GM20000 (cell line): ENCODE measurements around the gene C1orf21.

Source experiments
- DNase-seq: peaks from one replicate; pipeline ENCODE4 v3.0.0; 2012; ENCODE audit warnings: low spot score
- CTCF ChIP-seq: IDR thresholded peaks from 2 replicates; pipeline ENCODE4 v1.5.1; 2012; ENCODE audit warnings: mild to moderate bottlenecking, control low read depth; ENCODE audit errors: extremely low read depth, missing control alignments

C1orf21 gene

GRCh38 chr1:184472136-184472535, 85.3 kb downstream of the C1orf21 start:
- no peak for DNase-seq
- TF ChIP-seq CTCF, result no peak

DNA sequence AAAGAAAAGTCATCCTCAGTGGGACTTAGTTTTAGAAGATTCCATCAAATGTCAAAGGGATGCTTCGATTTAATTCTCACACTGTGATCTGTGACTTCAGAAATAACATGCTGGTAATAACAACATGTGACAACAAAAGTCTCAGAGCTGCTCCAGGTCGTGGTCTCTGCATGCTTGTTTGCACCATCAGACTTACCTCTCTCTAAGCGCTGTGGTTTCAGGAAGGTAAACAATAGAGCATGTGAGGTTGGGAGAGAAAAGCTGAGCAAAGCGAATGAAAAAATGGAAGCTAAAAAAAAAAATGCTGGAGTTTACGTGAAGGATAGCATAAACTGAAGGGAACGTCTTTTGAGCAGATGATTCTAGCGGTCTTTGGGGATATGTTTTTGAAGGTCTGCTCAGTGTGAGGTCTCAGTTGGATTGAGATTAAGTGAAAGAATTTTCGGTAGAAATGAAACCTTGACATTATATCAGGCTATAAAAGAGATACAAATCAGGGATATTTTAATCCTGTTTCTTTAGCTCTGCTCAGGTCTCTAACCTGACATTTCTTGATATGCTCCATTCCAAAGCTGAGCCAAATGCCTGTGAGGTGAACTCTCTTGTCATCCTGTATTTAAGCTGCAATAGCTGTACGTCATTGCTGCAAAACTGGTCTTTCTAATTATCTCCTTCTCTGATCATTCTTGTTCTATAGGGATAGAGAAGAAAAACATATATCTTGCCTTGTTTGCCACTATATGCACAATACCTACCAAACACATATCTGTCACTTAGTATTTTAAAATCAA, 86.5 kb downstream of the C1orf21 start:
- TF ChIP-seq CTCF, result no peak
- no peak for DNase-seq

- no peak for TF ChIP-seq CTCF
- no peak for DNase-seq
These were observed 89.4 kb downstream of the C1orf21 start for GRCh38 chr1:184476187-184476586.

DNA sequence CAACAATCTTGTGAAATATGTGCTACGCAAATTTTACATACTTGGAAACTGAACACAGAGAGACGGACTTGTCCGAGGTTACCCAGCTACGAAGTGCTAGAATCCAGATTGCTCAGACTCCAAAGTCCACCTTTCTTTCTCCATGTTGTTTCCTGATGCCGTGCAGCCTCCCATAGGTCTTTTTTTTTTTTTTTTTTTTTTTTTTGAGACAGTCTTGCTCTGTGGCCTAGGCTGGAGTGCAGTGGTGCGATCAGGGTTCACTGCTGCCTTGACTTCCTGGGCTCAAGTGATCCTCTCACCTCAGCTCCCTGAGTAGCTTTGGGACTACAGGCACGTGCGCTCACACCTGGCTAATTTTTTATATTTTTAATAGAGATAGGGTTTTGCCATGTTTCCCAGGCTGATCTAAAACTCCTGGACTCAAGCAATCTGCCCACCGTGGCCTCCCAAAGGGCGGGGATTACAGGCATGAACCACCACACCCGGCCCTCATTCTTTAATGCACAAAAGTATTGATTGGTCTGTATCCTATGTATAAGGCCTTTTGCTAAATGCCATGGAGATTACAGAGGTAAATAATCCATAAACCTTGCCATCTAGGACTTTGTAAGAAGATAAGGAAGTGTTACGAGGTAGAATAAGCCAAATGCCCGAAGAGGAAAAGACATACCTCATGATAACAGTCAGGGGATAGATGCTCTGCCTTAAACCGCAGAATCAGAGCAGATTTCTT, 92.8 kb downstream of the C1orf21 start:
- no peak for TF ChIP-seq CTCF
- DNase-seq, result no peak

GRCh38 chr1:184480736-184481135, 93.9 kb downstream of the C1orf21 start:
- no peak for DNase-seq
- no peak for TF ChIP-seq CTCF

DNA sequence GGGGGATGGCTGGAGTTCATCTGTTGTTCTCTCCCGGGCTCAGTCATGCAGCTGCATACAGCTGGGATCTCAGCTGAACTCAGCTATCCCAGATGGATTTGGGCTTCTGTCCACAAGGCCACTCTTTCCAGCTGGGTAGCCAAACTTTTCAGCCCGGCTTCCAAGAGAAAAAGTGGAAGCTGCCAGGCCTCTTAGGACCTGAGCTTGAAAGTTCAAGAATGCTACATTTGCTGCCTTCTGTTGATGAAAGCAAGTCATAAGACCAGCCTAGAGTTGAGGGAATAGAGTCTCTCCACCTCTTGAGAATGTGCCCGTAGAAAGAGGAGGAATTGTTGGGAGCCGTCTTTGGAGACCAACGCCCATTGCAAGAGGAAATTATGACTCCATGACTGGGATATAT, 95.3 kb downstream of the C1orf21 start:
- TF ChIP-seq CTCF, result no peak
- no peak for DNase-seq

- TF ChIP-seq CTCF, result no peak
- no peak for DNase-seq
These were observed 96.4 kb downstream of the C1orf21 start for GRCh38 chr1:184483101-184483683.
